Type B pancreatic cell (in vitro differentiated cells): ENCODE measurements around the gene LILRB3. TPM values are rescaled to one million over a fixed set of nuclear protein-coding genes. Genes with fewer than 3 reads are reported as not detected.
"Not testable (repeated sequence)": the region's sequence is repeated elsewhere in the genome, so short reads cannot be mapped to it uniquely, and the experiment has no call there.

ENCODE experiments used
- DNase-seq: peaks from one replicate; pipeline ENCODE4 v3.0.0; 2021; ENCODE audit warnings: mixed read lengths; ENCODE audit not compliant: unreplicated experiment; ENCODE audit errors: extremely low spot score
- H3K27ac Mint-ChIP-seq: 2 replicates; pipeline ENCODE4 v1.8.0; 2021; ENCODE audit warnings: mild to moderate bottlenecking, mixed read lengths
- H3K27me3 Mint-ChIP-seq: 2 replicates; pipeline ENCODE4 v1.8.0; 2021; ENCODE audit warnings: mixed read lengths
- H3K36me3 Mint-ChIP-seq: 2 replicates; pipeline ENCODE4 v1.8.0; 2021; ENCODE audit warnings: mixed read lengths
- H3K4me1 Mint-ChIP-seq: one replicate; pipeline ENCODE4 v1.8.0; 2021; ENCODE audit warnings: mixed read lengths; ENCODE audit not compliant: unreplicated experiment
- H3K4me3 Mint-ChIP-seq: 2 replicates; pipeline ENCODE4 v1.8.0; 2021; ENCODE audit warnings: mild to moderate bottlenecking, mixed read lengths
- H3K9me3 Mint-ChIP-seq: 2 replicates; pipeline ENCODE4 v1.8.0; 2021; ENCODE audit warnings: mixed read lengths
- total RNA-seq: library from RNA; stranded (reverse); gene quantifications from 2 replicates; pipeline ENCODE4 v1.2.1, GENCODE V29; 2021; ENCODE audit warnings: low replicate concordance
- TF ChIP-seq, protein P1 (sequence below): fragments of 200-600 bp; sonication (generic); conservative IDR thresholded peaks from 2 replicates; pipeline ENCODE4 v1.5.0; 2021; ENCODE audit warnings: antibody characterized with exemption, mild to moderate bottlenecking

Gene LILRB3
- total RNA-seq, 1 donor from 2014 or later, result not detected

- peak within 1 kb of the TSS; percentile 87 for H3K27ac Mint-ChIP-seq
- no peaks in the 10 kb centered on the region for H3K36me3 Mint-ChIP-seq
- H3K4me3 Mint-ChIP-seq, result peak within 1 kb of the TSS; percentile 88
These were observed 50.1 kb downstream of the LILRB3 start, which contains the start of gene TMC4 for GRCh38 chr19:54172471-54173358. TSS of gene TMC4 (minus strand) at chr19:54173160. CDS start at chr19:54173117, 43 bp downstream.

GRCh38 chr19:54171736-54172431 lies 50.9 kb downstream of the LILRB3 start:
- H3K27ac Mint-ChIP-seq, H3K4me1 Mint-ChIP-seq: not testable (repeated sequence)
- H3K4me3 Mint-ChIP-seq, result peak overlapping the region; percentile 72

More at GRCh38 chr19:54172471-54173358, 50.1 kb downstream of the LILRB3 start, which contains the start of gene TMC4:
- Mint-ChIP-seq H3K9me3 (no peaks in the 10 kb centered on the region), H3K27me3 (no peaks in the 10 kb centered on the region), H3K4me1 (peaks cover 4% of the 10 kb centered on the region)
- TF ChIP-seq, protein P1, sequence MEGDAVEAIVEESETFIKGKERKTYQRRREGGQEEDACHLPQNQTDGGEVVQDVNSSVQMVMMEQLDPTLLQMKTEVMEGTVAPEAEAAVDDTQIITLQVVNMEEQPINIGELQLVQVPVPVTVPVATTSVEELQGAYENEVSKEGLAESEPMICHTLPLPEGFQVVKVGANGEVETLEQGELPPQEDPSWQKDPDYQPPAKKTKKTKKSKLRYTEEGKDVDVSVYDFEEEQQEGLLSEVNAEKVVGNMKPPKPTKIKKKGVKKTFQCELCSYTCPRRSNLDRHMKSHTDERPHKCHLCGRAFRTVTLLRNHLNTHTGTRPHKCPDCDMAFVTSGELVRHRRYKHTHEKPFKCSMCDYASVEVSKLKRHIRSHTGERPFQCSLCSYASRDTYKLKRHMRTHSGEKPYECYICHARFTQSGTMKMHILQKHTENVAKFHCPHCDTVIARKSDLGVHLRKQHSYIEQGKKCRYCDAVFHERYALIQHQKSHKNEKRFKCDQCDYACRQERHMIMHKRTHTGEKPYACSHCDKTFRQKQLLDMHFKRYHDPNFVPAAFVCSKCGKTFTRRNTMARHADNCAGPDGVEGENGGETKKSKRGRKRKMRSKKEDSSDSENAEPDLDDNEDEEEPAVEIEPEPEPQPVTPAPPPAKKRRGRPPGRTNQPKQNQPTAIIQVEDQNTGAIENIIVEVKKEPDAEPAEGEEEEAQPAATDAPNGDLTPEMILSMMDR, result no peak
- no peak for DNase-seq

GRCh38 chr19:54169149-54169740 lies 53.6 kb downstream of the LILRB3 start:
- no peak overlapping the region for H3K4me3 Mint-ChIP-seq
- H3K4me1 Mint-ChIP-seq, result peaks cover 10% of the 10 kb centered on the region
- H3K27ac Mint-ChIP-seq, result no peak overlapping the region
- H3K27me3 Mint-ChIP-seq, result no peaks in the 10 kb centered on the region
- no peak for DNase-seq
- TF ChIP-seq, protein P1, result no peak
- peaks cover 3% of the 10 kb centered on the region for H3K36me3 Mint-ChIP-seq
- no peaks in the 10 kb centered on the region for H3K9me3 Mint-ChIP-seq

More at GRCh38 chr19:54171736-54172431, 50.9 kb downstream of the LILRB3 start:
- H3K9me3 Mint-ChIP-seq, H3K36me3 Mint-ChIP-seq, DNase-seq, H3K27me3 Mint-ChIP-seq: not testable (repeated sequence)

GRCh38 chr19:54168174-54168917 lies 54.5 kb downstream of the LILRB3 start:
- TF ChIP-seq, protein P1, result peak; percentile 88
- Mint-ChIP-seq H3K27ac (no peak overlapping the region), H3K9me3 (no peaks in the 10 kb centered on the region), H3K36me3 (peaks cover 3% of the 10 kb centered on the region), H3K4me1 (peaks cover 10% of the 10 kb centered on the region), H3K4me3 (no peak overlapping the region), H3K27me3 (no peaks in the 10 kb centered on the region)
- peak; percentile 94 for DNase-seq

Other genes with a start within 250 kb of the LILRB3 start
- 0.27 and 0.98 TPM in 2 replicates for gene CACNG6, start 231.4 kb downstream of the LILRB3 start, total RNA-seq
- not detected in 2 replicates for gene VSTM1, start 159.1 kb downstream of the LILRB3 start, total RNA-seq
- not detected in 2 replicates for gene TARM1, start 141.6 kb downstream of the LILRB3 start, total RNA-seq
- gene OSCAR, start 122.2 kb downstream of the LILRB3 start, total RNA-seq, result not detected in 2 replicates
- gene NDUFA3, start 120.2 kb downstream of the LILRB3 start, total RNA-seq, result 140 and 155 TPM in 2 replicates
- 14.1 and 17.0 TPM in 2 replicates for gene TFPT, start 107.3 kb downstream of the LILRB3 start, total RNA-seq
- gene PRPF31, start 107.3 kb downstream of the LILRB3 start, total RNA-seq, result 80.5 and 89.8 TPM in 2 replicates
- 55.4 and 72.9 TPM in 2 replicates for gene CNOT3, start 85.2 kb downstream of the LILRB3 start, total RNA-seq
- gene LENG1, start 63.3 kb downstream of the LILRB3 start, total RNA-seq, result 6.6 and 7.5 TPM in 2 replicates
- gene TMC4, start 49.8 kb downstream of the LILRB3 start, total RNA-seq, result 24.2 and 42.1 TPM in 2 replicates
- 73.3 and 86.7 TPM in 2 replicates for gene MBOAT7, start 33.4 kb downstream of the LILRB3 start, total RNA-seq
- gene TSEN34, start 31.7 kb downstream of the LILRB3 start, total RNA-seq, result 39.3 and 41.9 TPM in 2 replicates
- 1,437 and 1,455 TPM in 2 replicates for gene RPS9, start 22.1 kb downstream of the LILRB3 start, total RNA-seq
- not detected in 2 replicates for gene LILRA6, start 19.8 kb upstream of the LILRB3 start, total RNA-seq
- gene LILRB5, start 34.3 kb upstream of the LILRB3 start, total RNA-seq, result not detected in 2 replicates
- not detected in 2 replicates for gene LILRB2, start 58.1 kb upstream of the LILRB3 start, total RNA-seq
- not detected in 2 replicates for gene LILRA5, start 90.2 kb upstream of the LILRB3 start, total RNA-seq
- gene LILRA4, start 116.2 kb upstream of the LILRB3 start, total RNA-seq, result not detected in 2 replicates
- not detected in 2 replicates for gene LAIR1, start 141.9 kb upstream of the LILRB3 start, total RNA-seq
- 8.7 and 50.7 TPM in 2 replicates for gene TTYH1, start 192.5 kb upstream of the LILRB3 start, total RNA-seq
- 135 and 196 TPM in 2 replicates for gene LENG8, start 226.2 kb upstream of the LILRB3 start, total RNA-seq
- gene LENG9, start 240.8 kb upstream of the LILRB3 start, total RNA-seq, result 3.9 and 4.2 TPM in 2 replicates